Prostate gland (tissue), 2 donors: ENCODE data around the gene TSPAN11. TPM values are rescaled to one million over a fixed set of nuclear protein-coding genes. Genes with fewer than 3 reads are reported as not detected.

ENCODE experiments used
- DNase-seq: peaks from one replicate; pipeline ENCODE4 v3.0.0-alpha.2; 2019; ENCODE audit warnings: low spot score
- H3K27ac ChIP-seq, 2 donors: fragments of 200-600 bp; sonication (generic); 2 replicates each; pipeline ENCODE4 v1.5.1; 2017 to 2019
- H3K27me3 ChIP-seq: fragments of 200-600 bp; sonication (generic); replicated peaks from 2 replicates; pipeline ENCODE4 v1.5.1; 2019; ENCODE audit not compliant: insufficient read depth
- H3K36me3 ChIP-seq, 2 donors: fragments of 200-600 bp; sonication (generic); 1 replicate in 1 of 2; 2 replicates in 1 of 2; pipeline versions ENCODE4 v1.5.1 to v1.8.1; 2017 to 2019
- H3K4me1 ChIP-seq: fragments of 200-600 bp; sonication (generic); replicated peaks from 2 replicates; pipeline ENCODE4 v1.5.1; 2019
- H3K4me3 ChIP-seq, 2 donors: fragments of 200-600 bp; sonication (generic); 2 replicates each; pipeline ENCODE4 v1.5.1; 2017 to 2019
- H3K9me3 ChIP-seq: fragments of 200-600 bp; sonication (generic); 2 replicates; pipeline ENCODE4 v1.5.1; 2017
- CTCF ChIP-seq, 4 experiments: fragments of 200-600 bp in 2 of 4; fragments of 450-650 bp in 2 of 4; sonication (generic) in 2 of 4; IDR thresholded peaks; 1 replicate in 3 of 4; 2 replicates in 1 of 4; pipeline ENCODE4 v1.5.1; 2016 to 2019; ENCODE audit warnings: antibody characterized with exemption in 4 of 4, mild to moderate bottlenecking in 2 of 4, moderate library complexity in 2 of 4
- POLR2A ChIP-seq: fragments of 450-650 bp; IDR thresholded peaks from one replicate; pipeline ENCODE4 v1.6.1; 2016; ENCODE audit warnings: antibody characterized with exemption, mild to moderate bottlenecking
- POLR2AphosphoS5 ChIP-seq: sonication (generic); formaldehyde crosslinking; IDR thresholded peaks from one replicate; pipeline ENCODE4 v1.6.1; 2017; ENCODE audit warnings: antibody characterized with exemption
- WGBS: methylation state at CpG from one replicate; pipeline ENCODE4 v1.1.5; 2018; 5-methylcytosine and 5-hydroxymethylcytosine counted together
- intact Hi-C: fragments of 100-400 bp; cut with DNase I; formaldehyde crosslinking; loops from one replicate; pipeline ENCODE4 v1.14.2; 2022
- total RNA-seq, 2 donors: library from RNA; depleted of rRNA; stranded (reverse); fragments of >200 nt; gene quantifications; one replicate each; pipeline ENCODE4 v1.1.0, GENCODE V29; 2016

Gene TSPAN11
- total RNA-seq, 2 donors from 2014 or later = 1.0 to 4.1 TPM

- Histone ChIP-seq H3K27me3 (no peaks in the 10 kb centered on the region), H3K27ac (no peak overlapping the region), H3K9me3 (no peaks in the 10 kb centered on the region), H3K4me1 (no peaks in the 10 kb centered on the region), H3K36me3 (no peaks in the 10 kb centered on the region), H3K4me3 (no peak overlapping the region)
- intact Hi-C loops = no loop called here
- 44% methylated on average over 3 of the region's 3 CpGs for WGBS
- DNase-seq = no peak
- TF ChIP-seq CTCF (IDR thresholded peaks at IDR 0.05) (no peak), POLR2AphosphoS5 (no peak), POLR2A (no peak)
Observed at GRCh38 chr12:30896461-30896860, 30.1 kb upstream of the TSPAN11 start.

DNA sequence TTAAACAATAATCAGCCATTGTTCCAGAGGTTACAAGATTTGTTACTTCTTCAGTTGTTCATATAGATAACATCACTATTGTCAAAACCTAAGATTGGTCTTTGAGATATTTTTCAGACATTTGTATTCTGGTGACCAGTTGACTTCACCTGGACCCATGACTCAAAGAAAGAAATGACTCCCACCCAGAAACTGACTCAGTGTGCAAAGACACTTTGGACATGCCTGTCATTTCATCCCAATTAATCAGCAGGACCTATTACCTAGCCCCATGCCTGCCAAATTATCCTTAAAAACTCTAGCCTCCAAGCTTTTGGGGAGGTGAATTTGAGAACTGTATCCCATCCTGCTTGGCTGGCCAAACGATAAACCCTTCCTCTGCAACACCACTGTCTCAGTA is 27.7 kb upstream of the TSPAN11 start:
- TF ChIP-seq CTCF (IDR thresholded peaks at IDR 0.05) (no peak), POLR2AphosphoS5 (no peak), POLR2A (no peak)
- no peaks in the 10 kb centered on the region for H3K36me3 ChIP-seq
- 85% methylated on average over 1 of the region's 1 CpG for WGBS
- no peaks in the 10 kb centered on the region for H3K4me1 ChIP-seq
- H3K27ac ChIP-seq = no peak overlapping the region
- intact Hi-C loops = no loop called here
- H3K9me3 ChIP-seq = no peaks in the 10 kb centered on the region
- H3K27me3 ChIP-seq = no peaks in the 10 kb centered on the region
- no peak for DNase-seq
- no peak overlapping the region for H3K4me3 ChIP-seq

GRCh38 chr12:30900351-30900750 is 26.2 kb upstream of the TSPAN11 start:
- WGBS = 36% methylated on average over 1 of the region's 1 CpG

DNA sequence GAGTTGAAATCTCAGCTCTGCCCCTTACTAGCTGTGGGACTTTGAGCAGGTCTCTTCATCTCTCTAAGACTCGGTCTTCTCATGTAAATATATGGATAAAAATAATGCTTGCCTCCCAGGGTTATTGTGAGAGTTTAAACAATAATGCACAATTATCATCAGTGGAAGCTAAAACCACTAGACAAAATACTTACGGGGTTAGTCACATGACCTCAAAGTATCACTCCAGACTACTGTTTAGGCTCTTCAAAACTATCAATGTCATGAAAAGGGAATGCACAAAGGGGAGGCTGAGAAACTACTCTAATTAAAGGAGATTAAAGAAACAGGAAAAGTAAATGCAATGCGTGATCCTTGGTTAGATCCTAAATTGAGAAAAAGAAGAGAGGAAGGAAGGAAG is 24.5 kb upstream of the TSPAN11 start:
- Histone ChIP-seq H3K27me3 (no peaks in the 10 kb centered on the region), H3K4me1 (no peaks in the 10 kb centered on the region), H3K4me3 (no peak overlapping the region), H3K36me3 (no peaks in the 10 kb centered on the region), H3K9me3 (no peaks in the 10 kb centered on the region), H3K27ac (no peak overlapping the region)
- WGBS = 75% methylated on average over 3 of the region's 3 CpGs
- no peak for DNase-seq
- intact Hi-C loops = no loop called here
- TF ChIP-seq CTCF (IDR thresholded peaks at IDR 0.05) (no peak), POLR2A (no peak), POLR2AphosphoS5 (no peak)

More at GRCh38 chr12:30900351-30900750, 26.2 kb upstream of the TSPAN11 start:
- H3K27me3 ChIP-seq = no peaks in the 10 kb centered on the region
- no peak for TF ChIP-seq POLR2AphosphoS5
- TF ChIP-seq CTCF (IDR thresholded peaks at IDR 0.05) = no peak
- TF ChIP-seq POLR2A = no peak
- DNase-seq = no peak
- no peak overlapping the region for H3K27ac ChIP-seq
- intact Hi-C loops = no loop called here
- H3K4me1 ChIP-seq = no peaks in the 10 kb centered on the region
- H3K4me3 ChIP-seq = no peak overlapping the region
- H3K36me3 ChIP-seq = no peaks in the 10 kb centered on the region
- H3K9me3 ChIP-seq = no peaks in the 10 kb centered on the region

DNA sequence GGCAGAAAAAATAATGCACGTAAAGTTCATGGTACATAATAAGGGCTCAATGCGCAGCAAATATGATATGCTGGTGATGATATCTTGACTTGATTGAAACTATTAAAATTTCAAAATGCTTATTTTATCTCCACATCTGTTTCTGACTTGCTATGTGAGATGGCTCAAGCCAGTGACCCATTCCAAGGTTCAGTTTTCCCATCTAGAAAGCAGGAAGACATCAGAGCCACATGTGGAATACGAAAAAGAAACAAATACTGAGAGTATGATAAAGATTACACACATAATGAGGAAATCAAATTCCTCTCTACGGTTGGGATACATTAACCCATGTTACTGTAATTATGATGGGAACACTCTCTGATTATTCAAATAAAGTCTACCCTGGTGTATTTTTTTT is 24.0 kb upstream of the TSPAN11 start:
- H3K27ac ChIP-seq = no peak overlapping the region
- intact Hi-C loops = no loop called here
- no peaks in the 10 kb centered on the region for H3K9me3 ChIP-seq
- no peaks in the 10 kb centered on the region for H3K36me3 ChIP-seq
- TF ChIP-seq POLR2A (no peak), CTCF (IDR thresholded peaks at IDR 0.05) (no peak), POLR2AphosphoS5 (no peak)
- H3K4me1 ChIP-seq = no peaks in the 10 kb centered on the region
- H3K27me3 ChIP-seq = no peaks in the 10 kb centered on the region
- no peak overlapping the region for H3K4me3 ChIP-seq
- WGBS = 58% methylated on average over 4 of the region's 4 CpGs
- DNase-seq = no peak
